Testis (tissue), 2 donors: ENCODE measurements around the gene PLD1.

Source experiments
- POLR2A ChIP-seq: fragments of 450-650 bp; IDR thresholded peaks from one replicate; pipeline ENCODE4 v1.6.1; 2017; ENCODE audit warnings: antibody characterized with exemption, mild to moderate bottlenecking, moderate library complexity
- TF ChIP-seq, protein P1 (sequence below), 3 experiments: fragments of 450-650 bp in 2 of 3; fragments of 200-600 bp in 1 of 3; sonication (generic) in 1 of 3; IDR thresholded peaks; one replicate each; pipeline ENCODE4 v1.5.1; 2016 to 2019; ENCODE audit warnings: antibody characterized with exemption in 3 of 3, mild to moderate bottlenecking in 2 of 3, moderate library complexity in 1 of 3

DNA sequence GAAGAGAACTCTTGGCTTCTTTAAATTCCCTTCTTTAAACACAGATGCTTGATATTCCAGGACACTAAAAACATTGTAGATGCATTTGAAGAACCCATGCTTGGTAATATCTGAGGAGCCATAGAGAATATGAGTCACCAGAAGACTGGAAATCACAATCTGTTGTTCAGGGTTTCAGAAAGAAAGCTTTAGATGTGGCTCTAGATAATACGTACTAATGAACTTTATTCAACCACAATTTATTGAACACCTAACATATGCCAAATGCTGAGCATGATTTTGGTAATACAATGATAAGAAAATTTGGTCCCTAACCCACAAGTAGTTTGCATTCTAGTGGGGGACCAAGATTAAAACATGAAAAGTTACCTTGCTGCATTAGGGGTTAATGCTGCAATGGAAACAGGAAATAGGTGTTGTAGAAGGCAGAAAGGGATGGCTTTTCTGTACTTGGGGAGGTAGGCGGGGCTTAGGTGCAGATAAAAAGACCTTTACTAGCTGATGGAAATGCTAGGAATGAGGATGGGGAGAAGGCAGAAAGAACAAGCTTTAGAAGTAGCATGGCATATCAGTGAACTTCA lies 11.6 kb upstream of the PLD1 start:
- TF ChIP-seq, protein P1, sequence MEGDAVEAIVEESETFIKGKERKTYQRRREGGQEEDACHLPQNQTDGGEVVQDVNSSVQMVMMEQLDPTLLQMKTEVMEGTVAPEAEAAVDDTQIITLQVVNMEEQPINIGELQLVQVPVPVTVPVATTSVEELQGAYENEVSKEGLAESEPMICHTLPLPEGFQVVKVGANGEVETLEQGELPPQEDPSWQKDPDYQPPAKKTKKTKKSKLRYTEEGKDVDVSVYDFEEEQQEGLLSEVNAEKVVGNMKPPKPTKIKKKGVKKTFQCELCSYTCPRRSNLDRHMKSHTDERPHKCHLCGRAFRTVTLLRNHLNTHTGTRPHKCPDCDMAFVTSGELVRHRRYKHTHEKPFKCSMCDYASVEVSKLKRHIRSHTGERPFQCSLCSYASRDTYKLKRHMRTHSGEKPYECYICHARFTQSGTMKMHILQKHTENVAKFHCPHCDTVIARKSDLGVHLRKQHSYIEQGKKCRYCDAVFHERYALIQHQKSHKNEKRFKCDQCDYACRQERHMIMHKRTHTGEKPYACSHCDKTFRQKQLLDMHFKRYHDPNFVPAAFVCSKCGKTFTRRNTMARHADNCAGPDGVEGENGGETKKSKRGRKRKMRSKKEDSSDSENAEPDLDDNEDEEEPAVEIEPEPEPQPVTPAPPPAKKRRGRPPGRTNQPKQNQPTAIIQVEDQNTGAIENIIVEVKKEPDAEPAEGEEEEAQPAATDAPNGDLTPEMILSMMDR (IDR thresholded peaks at IDR 0.05) = no peak
- no peak for TF ChIP-seq POLR2A
